HepG2 (cell line): ENCODE results near the gene GRAP.
"Not testable (repeated sequence)": the region's sequence is repeated elsewhere in the genome, so short reads cannot be mapped to it uniquely, and the experiment has no call there.

Experiments
- NFIC ChIP-seq: IDR thresholded peaks from 2 replicates; pipeline ENCODE4 v1.6.1; 2012; ENCODE audit warnings: mild to moderate bottlenecking, low read length, inconsistent platforms
- PHF8 ChIP-seq: sonication (generic); formaldehyde crosslinking; IDR thresholded peaks from 2 replicates; pipeline ENCODE4 v1.5.0; 2020; ENCODE audit warnings: missing genetic modification reagents
- SUZ12 ChIP-seq: fragments of 150-350 bp; IDR thresholded peaks from 2 replicates; pipeline ENCODE4 v1.6.1; 2014; ENCODE audit warnings: low read depth, low read length
- TCF12 ChIP-seq, 2 experiments: fragments of 450-650 bp in 1 of 2; sonication (generic) in 1 of 2; formaldehyde crosslinking in 1 of 2; IDR thresholded peaks; 2 replicates each; pipeline versions ENCODE4 v1.6.1 to v1.8.0; 2017 to 2022; ENCODE audit warnings: antibody characterized with exemption in 1 of 2, mild to moderate bottlenecking in 1 of 2, missing genetic modification reagents in 1 of 2, moderate library complexity in 1 of 2
- ZFP37 ChIP-seq: sonication (generic); formaldehyde crosslinking; IDR thresholded peaks from 2 replicates; pipeline ENCODE4 v1.4.0; 2020; ENCODE audit warnings: missing genetic modification reagents, borderline replicate concordance
- ZNF383 ChIP-seq: sonication (generic); formaldehyde crosslinking; IDR thresholded peaks from 2 replicates; pipeline ENCODE4 v1.4.0; 2020; ENCODE audit warnings: missing genetic modification reagents, mild to moderate bottlenecking, borderline replicate concordance
- TF ChIP-seq, protein P1 (sequence below): sonication (generic); formaldehyde crosslinking; IDR thresholded peaks from 2 replicates; pipeline ENCODE4 v1.5.1; 2020; ENCODE audit warnings: missing genetic modification reagents, mild to moderate bottlenecking, borderline replicate concordance
- TF ChIP-seq, protein P2 (sequence below): sonication (generic); formaldehyde crosslinking; IDR thresholded peaks from 2 replicates; pipeline ENCODE4 v1.5.0; 2020; ENCODE audit warnings: mild to moderate bottlenecking, missing genetic modification reagents, moderate library complexity
- TF ChIP-seq, protein P3 (sequence below): sonication (generic); formaldehyde crosslinking; IDR thresholded peaks from 2 replicates; pipeline ENCODE4 v1.4.0; 2020; ENCODE audit warnings: low read depth, missing genetic modification reagents

DNA sequence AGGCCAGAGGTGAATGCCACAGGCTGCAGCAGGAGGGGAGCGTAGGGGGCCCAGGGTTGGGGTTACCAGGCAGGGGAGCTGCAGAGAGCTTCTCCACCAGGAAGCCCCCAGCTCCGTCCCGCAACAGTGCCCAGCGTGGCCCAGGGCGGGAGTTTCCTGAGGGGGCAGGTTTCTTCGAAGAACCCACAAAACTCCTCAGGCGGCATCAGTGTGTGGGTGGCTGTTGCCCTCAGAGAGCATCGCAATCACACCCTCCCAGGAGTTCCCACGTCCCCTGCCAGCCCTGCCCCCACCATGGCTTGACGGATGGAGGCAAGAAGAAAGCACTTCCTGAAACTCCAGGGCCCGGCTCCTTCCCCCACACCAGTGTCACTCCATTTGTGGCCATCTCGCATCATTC, 8.0 kb downstream of the GRAP start:
- TF ChIP-seq, protein P1, sequence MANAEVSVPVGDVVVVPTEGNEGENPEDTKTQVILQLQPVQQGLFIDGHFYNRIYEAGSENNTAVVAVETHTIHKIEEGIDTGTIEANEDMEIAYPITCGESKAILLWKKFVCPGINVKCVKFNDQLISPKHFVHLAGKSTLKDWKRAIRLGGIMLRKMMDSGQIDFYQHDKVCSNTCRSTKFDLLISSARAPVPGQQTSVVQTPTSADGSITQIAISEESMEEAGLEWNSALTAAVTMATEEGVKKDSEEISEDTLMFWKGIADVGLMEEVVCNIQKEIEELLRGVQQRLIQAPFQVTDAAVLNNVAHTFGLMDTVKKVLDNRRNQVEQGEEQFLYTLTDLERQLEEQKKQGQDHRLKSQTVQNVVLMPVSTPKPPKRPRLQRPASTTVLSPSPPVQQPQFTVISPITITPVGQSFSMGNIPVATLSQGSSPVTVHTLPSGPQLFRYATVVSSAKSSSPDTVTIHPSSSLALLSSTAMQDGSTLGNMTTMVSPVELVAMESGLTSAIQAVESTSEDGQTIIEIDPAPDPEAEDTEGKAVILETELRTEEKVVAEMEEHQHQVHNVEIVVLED (CRISPR knock-in tag) = not testable (repeated sequence)
- not testable (repeated sequence) for TF ChIP-seq TCF12 (IDR thresholded peaks at IDR 0.05); TCF12 (CRISPR knock-in tag; IDR thresholded peaks at IDR 0.05); ZFP37 (CRISPR knock-in tag); ZNF383; PHF8; NFIC; SUZ12
- TF ChIP-seq, protein P2, sequence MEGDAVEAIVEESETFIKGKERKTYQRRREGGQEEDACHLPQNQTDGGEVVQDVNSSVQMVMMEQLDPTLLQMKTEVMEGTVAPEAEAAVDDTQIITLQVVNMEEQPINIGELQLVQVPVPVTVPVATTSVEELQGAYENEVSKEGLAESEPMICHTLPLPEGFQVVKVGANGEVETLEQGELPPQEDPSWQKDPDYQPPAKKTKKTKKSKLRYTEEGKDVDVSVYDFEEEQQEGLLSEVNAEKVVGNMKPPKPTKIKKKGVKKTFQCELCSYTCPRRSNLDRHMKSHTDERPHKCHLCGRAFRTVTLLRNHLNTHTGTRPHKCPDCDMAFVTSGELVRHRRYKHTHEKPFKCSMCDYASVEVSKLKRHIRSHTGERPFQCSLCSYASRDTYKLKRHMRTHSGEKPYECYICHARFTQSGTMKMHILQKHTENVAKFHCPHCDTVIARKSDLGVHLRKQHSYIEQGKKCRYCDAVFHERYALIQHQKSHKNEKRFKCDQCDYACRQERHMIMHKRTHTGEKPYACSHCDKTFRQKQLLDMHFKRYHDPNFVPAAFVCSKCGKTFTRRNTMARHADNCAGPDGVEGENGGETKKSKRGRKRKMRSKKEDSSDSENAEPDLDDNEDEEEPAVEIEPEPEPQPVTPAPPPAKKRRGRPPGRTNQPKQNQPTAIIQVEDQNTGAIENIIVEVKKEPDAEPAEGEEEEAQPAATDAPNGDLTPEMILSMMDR (CRISPR knock-in tag) = not testable (repeated sequence)
- TF ChIP-seq, protein P3, sequence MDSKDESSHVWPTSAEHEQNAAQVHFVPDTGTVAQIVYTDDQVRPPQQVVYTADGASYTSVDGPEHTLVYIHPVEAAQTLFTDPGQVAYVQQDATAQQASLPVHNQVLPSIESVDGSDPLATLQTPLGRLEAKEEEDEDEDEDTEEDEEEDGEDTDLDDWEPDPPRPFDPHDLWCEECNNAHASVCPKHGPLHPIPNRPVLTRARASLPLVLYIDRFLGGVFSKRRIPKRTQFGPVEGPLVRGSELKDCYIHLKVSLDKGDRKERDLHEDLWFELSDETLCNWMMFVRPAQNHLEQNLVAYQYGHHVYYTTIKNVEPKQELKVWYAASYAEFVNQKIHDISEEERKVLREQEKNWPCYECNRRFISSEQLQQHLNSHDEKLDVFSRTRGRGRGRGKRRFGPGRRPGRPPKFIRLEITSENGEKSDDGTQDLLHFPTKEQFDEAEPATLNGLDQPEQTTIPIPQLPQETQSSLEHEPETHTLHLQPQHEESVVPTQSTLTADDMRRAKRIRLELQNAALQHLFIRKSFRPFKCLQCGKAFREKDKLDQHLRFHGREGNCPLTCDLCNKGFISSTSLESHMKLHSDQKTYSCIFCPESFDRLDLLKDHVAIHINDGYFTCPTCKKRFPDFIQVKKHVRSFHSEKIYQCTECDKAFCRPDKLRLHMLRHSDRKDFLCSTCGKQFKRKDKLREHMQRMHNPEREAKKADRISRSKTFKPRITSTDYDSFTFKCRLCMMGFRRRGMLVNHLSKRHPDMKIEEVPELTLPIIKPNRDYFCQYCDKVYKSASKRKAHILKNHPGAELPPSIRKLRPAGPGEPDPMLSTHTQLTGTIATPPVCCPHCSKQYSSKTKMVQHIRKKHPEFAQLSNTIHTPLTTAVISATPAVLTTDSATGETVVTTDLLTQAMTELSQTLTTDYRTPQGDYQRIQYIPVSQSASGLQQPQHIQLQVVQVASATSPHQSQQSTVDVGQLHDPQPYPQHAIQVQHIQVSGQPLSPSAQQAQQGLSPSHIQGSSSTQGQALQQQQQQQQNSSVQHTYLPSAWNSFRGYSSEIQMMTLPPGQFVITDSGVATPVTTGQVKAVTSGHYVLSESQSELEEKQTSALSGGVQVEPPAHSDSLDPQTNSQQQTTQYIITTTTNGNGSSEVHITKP (CRISPR knock-in tag) = not testable (repeated sequence)
